ENCODE data around the gene TNS1.

TNS1 gene

GRCh38 chr2:217851191-217852020, 151.4 kb downstream of the TNS1 start:
- DNase-seq (ENCODE audit: low read depth, low spot score) = no peak

- DNase-seq (ENCODE audit: low read depth, low spot score) = no peak
These were observed 153.4 kb downstream of the TNS1 start for GRCh38 chr2:217849154-217849975.

GRCh38 chr2:217848351-217848957, 154.3 kb downstream of the TNS1 start:
- no peak for DNase-seq (ENCODE audit: low read depth, low spot score)

- DNase-seq (ENCODE audit: low read depth, low spot score) = no peak
These were observed 155.0 kb downstream of the TNS1 start for GRCh38 chr2:217847552-217848350.

GRCh38 chr2:217847115-217847514, 155.7 kb downstream of the TNS1 start:
- DNase-seq (ENCODE audit: low read depth, low spot score) = no peak

GRCh38 chr2:217846321-217846743, 156.5 kb downstream of the TNS1 start:
- no peak for DNase-seq (ENCODE audit: low read depth, low spot score)

- DNase-seq (ENCODE audit: low read depth, low spot score) = no peak
These were observed 157.5 kb downstream of the TNS1 start for GRCh38 chr2:217845301-217845700.

- no peak for DNase-seq (ENCODE audit: low read depth, low spot score)
These were observed 158.1 kb downstream of the TNS1 start for GRCh38 chr2:217844696-217845095.

- no peak for DNase-seq (ENCODE audit: low read depth, low spot score)
These were observed 159.5 kb downstream of the TNS1 start for GRCh38 chr2:217843324-217843723.

- DNase-seq (ENCODE audit: low read depth, low spot score) = no peak
These were observed 160.8 kb downstream of the TNS1 start for GRCh38 chr2:217842017-217842416.

- DNase-seq (ENCODE audit: low read depth, low spot score) = no peak
These were observed 162.3 kb downstream of the TNS1 start for GRCh38 chr2:217840522-217840921.

- DNase-seq (ENCODE audit: low read depth, low spot score) = no peak
These were observed 163.1 kb downstream of the TNS1 start for GRCh38 chr2:217839750-217840107.

GRCh38 chr2:217839073-217839749, 163.6 kb downstream of the TNS1 start:
- DNase-seq (ENCODE audit: low read depth, low spot score) = no peak

- no peak for DNase-seq (ENCODE audit: low read depth, low spot score)
These were observed 164.4 kb downstream of the TNS1 start for GRCh38 chr2:217838409-217838831.

- DNase-seq (ENCODE audit: low read depth, low spot score) = no peak
These were observed 165.3 kb downstream of the TNS1 start for GRCh38 chr2:217837530-217837929.

GRCh38 chr2:217836901-217837491, 165.8 kb downstream of the TNS1 start:
- DNase-seq (ENCODE audit: low read depth, low spot score) = no peak

GRCh38 chr2:217835931-217836891, 166.6 kb downstream of the TNS1 start:
- DNase-seq (ENCODE audit: low read depth, low spot score) = no peak

- DNase-seq (ENCODE audit: low read depth, low spot score) = no peak
These were observed 167.9 kb downstream of the TNS1 start for GRCh38 chr2:217834744-217835513.

Measured in iPS DF 19.7 (cell line).